SK-N-SH treated with all-trans-retinoic acid at 6 μM for 48 hours (cell line): ENCODE measurements around the gene GALNT6.
A peak's percentile ranks its signal among the peaks of the same experiment; 100 is the strongest.

ENCODE experiments used
- ATAC-seq: fragments of 200-7000 bp; cut with Tn5 transposase; 3 replicates; pipeline ENCODE4 v1.9.1; 2020; ENCODE audit warnings: mild to moderate bottlenecking, moderate library complexity
- ARNTL ChIP-seq: fragments of 450-650 bp; formaldehyde crosslinking; IDR thresholded peaks from 2 replicates; pipeline ENCODE4 v1.5.0; 2020; ENCODE audit warnings: low read depth, mild to moderate bottlenecking, moderate library complexity, borderline replicate concordance
- BACH2 ChIP-seq: fragments of 250-450 bp; sonication (Bioruptor Pico); IDR thresholded peaks from 2 replicates; pipeline ENCODE4 v1.9.0; 2021; ENCODE audit warnings: mild to moderate bottlenecking, borderline replicate concordance
- CREB5 ChIP-seq: fragments of 250-450 bp; sonication (Bioruptor Pico); IDR thresholded peaks from 2 replicates; pipeline ENCODE4 v1.5.1; 2020; ENCODE audit warnings: low read depth, mild to moderate bottlenecking, moderate library complexity
- CSDC2 ChIP-seq: fragments of 250-450 bp; sonication (Bioruptor Pico); IDR thresholded peaks from 2 replicates; pipeline ENCODE4 v1.5.0; 2020; ENCODE audit warnings: mild to moderate bottlenecking, moderate library complexity
- CSRNP3 ChIP-seq: fragments of 250-450 bp; sonication (Bioruptor Pico); IDR thresholded peaks from 2 replicates; pipeline ENCODE4 v1.5.1; 2021; ENCODE audit warnings: mild to moderate bottlenecking, moderate library complexity
- ESRRG ChIP-seq: fragments of 250-450 bp; sonication (Bioruptor Pico); IDR thresholded peaks from 2 replicates; pipeline ENCODE4 v1.6.1; 2021; ENCODE audit warnings: mild to moderate bottlenecking
- ISL1 ChIP-seq: fragments of 250-450 bp; sonication (Bioruptor Pico); IDR thresholded peaks from 2 replicates; pipeline ENCODE4 v2.1.2; 2022; ENCODE audit warnings: mild to moderate bottlenecking, moderate library complexity
- OSR1 ChIP-seq: fragments of 250-450 bp; sonication (Bioruptor Pico); IDR thresholded peaks from 2 replicates; pipeline ENCODE4 v1.8.0; 2022; ENCODE audit warnings: moderate library complexity, mild to moderate bottlenecking, inconsistent platforms
- PATZ1 ChIP-seq: fragments of 250-450 bp; sonication (Bioruptor Pico); IDR thresholded peaks from 2 replicates; pipeline ENCODE4 v1.8.0; 2020; ENCODE audit warnings: mild to moderate bottlenecking, moderate library complexity, borderline replicate concordance
- SNAI2 ChIP-seq: fragments of 250-450 bp; sonication (Bioruptor Pico); IDR thresholded peaks from 2 replicates; pipeline ENCODE4 v1.5.0; 2020; ENCODE audit warnings: mild to moderate bottlenecking, moderate library complexity
- TCF4 ChIP-seq: fragments of 250-450 bp; sonication (Bioruptor Pico); IDR thresholded peaks from 2 replicates; pipeline ENCODE4 v1.8.0; 2021; ENCODE audit warnings: mild to moderate bottlenecking, moderate library complexity, borderline replicate concordance
- TSHZ2 ChIP-seq: fragments of 250-450 bp; sonication (Bioruptor Pico); IDR thresholded peaks from 2 replicates; pipeline ENCODE4 v1.5.0; 2020; ENCODE audit warnings: mild to moderate bottlenecking, moderate library complexity
- ZFP3 ChIP-seq: fragments of 250-450 bp; sonication (Bioruptor Pico); IDR thresholded peaks from 2 replicates; pipeline ENCODE4 v1.5.0; 2020; ENCODE audit warnings: mild to moderate bottlenecking, moderate library complexity
- ZNF565 ChIP-seq: fragments of 450-650 bp; formaldehyde crosslinking; conservative IDR thresholded peaks from 2 replicates; pipeline ENCODE4 v1.5.0; 2020; ENCODE audit warnings: low read depth, mild to moderate bottlenecking, moderate library complexity
- ZNF70 ChIP-seq: fragments of 450-650 bp; formaldehyde crosslinking; IDR thresholded peaks from 2 replicates; pipeline ENCODE4 v1.5.0; 2020; ENCODE audit warnings: mild to moderate bottlenecking, moderate library complexity
- ZNF8 ChIP-seq: fragments of 450-650 bp; formaldehyde crosslinking; IDR thresholded peaks from 2 replicates; pipeline ENCODE4 v1.5.0; 2020; ENCODE audit warnings: mild to moderate bottlenecking, moderate library complexity

GALNT6 gene

GRCh38 chr12:51419425-51420193, 28.4 kb upstream of the GALNT6 start:
- TF ChIP-seq ARNTL (CRISPR knock-in tag) (no peak), ZNF70 (CRISPR knock-in tag) (peak; percentile 89), ZNF8 (CRISPR knock-in tag) (no peak)
- no peak for ATAC-seq

- no peak for ATAC-seq
- 0 out of 2 replicates have a peak, but pooled peaks have one; percentile 40 for TF ChIP-seq TSHZ2 (CRISPR knock-in tag)
- no peak for TF ChIP-seq OSR1 (CRISPR knock-in tag)
- TF ChIP-seq ZFP3 (CRISPR knock-in tag), result peak; percentile 65; the same call in 1 of the 2 replicates
- peak; percentile 22; the same call in 1 of the 2 replicates for TF ChIP-seq SNAI2 (CRISPR knock-in tag)
- TF ChIP-seq ISL1, result peak; percentile 82
Observed at GRCh38 chr12:51417826-51418225, 26.6 kb upstream of the GALNT6 start.

GRCh38 chr12:51415931-51416330, 24.7 kb upstream of the GALNT6 start:
- ATAC-seq, result no peak
- no peak for TF ChIP-seq PATZ1 (CRISPR knock-in tag)
- TF ChIP-seq ESRRG, result no peak
- TF ChIP-seq OSR1 (CRISPR knock-in tag), result no peak
- TF ChIP-seq ZNF70 (CRISPR knock-in tag), result no peak
- no peak for TF ChIP-seq TCF4 (CRISPR knock-in tag)
- TF ChIP-seq BACH2 (CRISPR knock-in tag), result no peak
- TF ChIP-seq ISL1, result no peak
- no peak for TF ChIP-seq ZNF8 (CRISPR knock-in tag)
- no peak for TF ChIP-seq TSHZ2 (CRISPR knock-in tag)

GRCh38 chr12:51413791-51414190, 22.6 kb upstream of the GALNT6 start:
- no peak for ATAC-seq
- TF ChIP-seq BACH2 (CRISPR knock-in tag), result no peak
- TF ChIP-seq TCF4 (CRISPR knock-in tag), result no peak
- no peak for TF ChIP-seq ISL1
- no peak for TF ChIP-seq ZNF565 (CRISPR knock-in tag)
- TF ChIP-seq SNAI2 (CRISPR knock-in tag), result no peak
- TF ChIP-seq ZNF8 (CRISPR knock-in tag), result no peak
- no peak for TF ChIP-seq ESRRG
- no peak for TF ChIP-seq ZNF70 (CRISPR knock-in tag)
- TF ChIP-seq TSHZ2 (CRISPR knock-in tag), result no peak
- TF ChIP-seq CSDC2, result no peak
- TF ChIP-seq CSRNP3 (CRISPR knock-in tag), result no peak
- no peak for TF ChIP-seq ZFP3 (CRISPR knock-in tag)
- TF ChIP-seq CREB5 (CRISPR knock-in tag), result no peak
- TF ChIP-seq ARNTL (CRISPR knock-in tag), result no peak
